GM12892 (cell line): Measurements from ENCODE around the gene NGLY1. TPM values are rescaled to one million over a fixed set of nuclear protein-coding genes. Genes with fewer than 3 reads are reported as not detected.
A peak's percentile ranks its signal among the peaks of the same experiment; 100 is the strongest.

ENCODE experiments used
- DNase-seq: peaks from one replicate; pipeline ENCODE4 v3.0.0; 2011; ENCODE audit not compliant: insufficient read length
- FAIRE-seq: peaks from 2 replicates; lab custom pipeline; 2011; peaks lifted over from hg19 to GRCh38; lab: Jason Lieb, UNC
- POLR2A ChIP-seq: IDR thresholded peaks from 2 replicates; pipeline ENCODE4 v1.6.1; 2011; ENCODE audit warnings: low read depth, low read length, control low read depth
- POLR2AphosphoS5 ChIP-seq: IDR thresholded peaks from 2 replicates; pipeline ENCODE4 v1.6.1; 2011; ENCODE audit warnings: low read depth, low read length, control low read depth
- TAF1 ChIP-seq: IDR thresholded peaks from 2 replicates; pipeline ENCODE4 v1.6.1; 2011; ENCODE audit warnings: low read depth, mild to moderate bottlenecking, control low read depth, low read length, borderline replicate concordance
- polyA plus RNA-seq: library from polyadenylated mRNA; unstranded; fragments of >200 nt; gene quantifications from one replicate; pipeline ENCODE4 v1.2.1, GENCODE V29; 2012; ENCODE audit warnings: missing spikeins, inconsistent platforms; ENCODE audit not compliant: missing spikeins

NGLY1 gene
- polyA plus RNA-seq, result 50.6 TPM

GRCh38 chr3:25782938-25783660 is at the start of gene NGLY1:
Gene NGLY1 (minus strand): TSS chr3:25783443. CDS start chr3:25783390, 53 bp downstream.
- TF ChIP-seq TAF1 (peak; percentile 78), POLR2A (peak; percentile 78; the same call in 1 of the 2 replicates), POLR2AphosphoS5 (peak; percentile 41; the same call in 1 of the 2 replicates)
- DNase-seq (peak; percentile 79), FAIRE-seq (peak; percentile 84)

GRCh38 chr3:25831578-25831977 is 48.3 kb upstream of the NGLY1 start:
- FAIRE-seq (no peak), DNase-seq (no peak)
- no peak for TF ChIP-seq POLR2AphosphoS5
- TF ChIP-seq POLR2A, result no peak
- TF ChIP-seq TAF1, result no peak

GRCh38 chr3:25830373-25831280 is 47.4 kb upstream of the NGLY1 start:
- DNase-seq (no peak), FAIRE-seq (no peak)
- TF ChIP-seq POLR2A (no peak), POLR2AphosphoS5 (no peak), TAF1 (no peak)

GRCh38 chr3:25826510-25826909 is 43.3 kb upstream of the NGLY1 start:
- TF ChIP-seq POLR2AphosphoS5 (no peak), TAF1 (no peak), POLR2A (no peak)
- FAIRE-seq (no peak), DNase-seq (no peak)

- FAIRE-seq (no peak), DNase-seq (no peak)
- TF ChIP-seq POLR2AphosphoS5 (no peak), TAF1 (no peak), POLR2A (no peak)
Observed at GRCh38 chr3:25823314-25823713, 40.1 kb upstream of the NGLY1 start.

GRCh38 chr3:25821746-25822573 is 38.7 kb upstream of the NGLY1 start:
- no peak for FAIRE-seq
- no peak for DNase-seq
- TF ChIP-seq TAF1 (no peak), POLR2AphosphoS5 (no peak), POLR2A (no peak)

- no peak for DNase-seq
- FAIRE-seq, result no peak
- TF ChIP-seq POLR2A (no peak), POLR2AphosphoS5 (no peak), TAF1 (no peak)
Observed at GRCh38 chr3:25820816-25821486, 37.7 kb upstream of the NGLY1 start.

- no peak for FAIRE-seq
- DNase-seq, result no peak
- TF ChIP-seq POLR2AphosphoS5, result no peak
- no peak for TF ChIP-seq POLR2A
- no peak for TF ChIP-seq TAF1
Observed at GRCh38 chr3:25820366-25820765, 37.1 kb upstream of the NGLY1 start.

- DNase-seq (no peak), FAIRE-seq (peak; percentile 17)
- TF ChIP-seq POLR2A (no peak), POLR2AphosphoS5 (no peak), TAF1 (no peak)
Observed at GRCh38 chr3:25818335-25818734, 35.1 kb upstream of the NGLY1 start.

GRCh38 chr3:25817638-25818037 is 34.4 kb upstream of the NGLY1 start:
- DNase-seq (no peak), FAIRE-seq (peak; percentile 9)
- TF ChIP-seq POLR2A, result no peak

GRCh38 chr3:25817107-25817506 is 33.9 kb upstream of the NGLY1 start:
- FAIRE-seq, result no peak
- TF ChIP-seq POLR2A (no peak), POLR2AphosphoS5 (no peak), TAF1 (no peak)
- no peak for DNase-seq
